DMS114 treated with DMSO at 0.1 percent for 48 hours (cell line): ENCODE measurements around the gene NT5C.

Experiments
- DNase-seq: peaks from one replicate; lab custom pipeline; 2025; ENCODE audit not compliant: unreplicated experiment; lab: John Stamatoyannopoulos, UW

Gene NT5C

GRCh38 chr17:75094871-75095399, 36.6 kb downstream of the NT5C start:
- no peak for DNase-seq

GRCh38 chr17:75093548-75094158, 37.9 kb downstream of the NT5C start:
- DNase-seq: no peak

DNA sequence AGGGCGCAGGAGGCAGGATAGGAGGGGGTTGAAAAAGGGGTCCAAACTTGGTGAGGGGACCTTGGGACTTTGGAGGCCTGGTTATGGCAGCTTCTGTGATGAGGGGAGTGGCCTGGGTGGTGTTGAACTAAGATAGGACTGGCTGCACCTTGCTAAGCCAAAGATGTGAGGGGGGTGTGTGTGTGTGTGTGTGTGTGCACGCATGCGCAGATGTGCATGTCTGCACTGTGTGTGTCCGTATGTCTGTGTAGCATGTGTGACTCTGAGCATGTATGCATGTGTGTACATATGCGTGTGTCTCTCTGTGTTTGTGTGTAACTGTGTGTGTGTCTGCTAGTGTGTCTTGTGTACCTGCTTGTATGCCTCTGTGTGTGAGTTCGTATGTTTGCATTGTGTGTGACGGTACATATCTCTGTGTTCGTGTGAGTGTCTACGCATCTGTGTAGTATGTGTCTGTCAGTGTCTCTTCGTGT, 39.7 kb downstream of the NT5C start:
- DNase-seq: no peak

GRCh38 chr17:75090871-75091854, 40.4 kb downstream of the NT5C start:
- no peak for DNase-seq

DNA sequence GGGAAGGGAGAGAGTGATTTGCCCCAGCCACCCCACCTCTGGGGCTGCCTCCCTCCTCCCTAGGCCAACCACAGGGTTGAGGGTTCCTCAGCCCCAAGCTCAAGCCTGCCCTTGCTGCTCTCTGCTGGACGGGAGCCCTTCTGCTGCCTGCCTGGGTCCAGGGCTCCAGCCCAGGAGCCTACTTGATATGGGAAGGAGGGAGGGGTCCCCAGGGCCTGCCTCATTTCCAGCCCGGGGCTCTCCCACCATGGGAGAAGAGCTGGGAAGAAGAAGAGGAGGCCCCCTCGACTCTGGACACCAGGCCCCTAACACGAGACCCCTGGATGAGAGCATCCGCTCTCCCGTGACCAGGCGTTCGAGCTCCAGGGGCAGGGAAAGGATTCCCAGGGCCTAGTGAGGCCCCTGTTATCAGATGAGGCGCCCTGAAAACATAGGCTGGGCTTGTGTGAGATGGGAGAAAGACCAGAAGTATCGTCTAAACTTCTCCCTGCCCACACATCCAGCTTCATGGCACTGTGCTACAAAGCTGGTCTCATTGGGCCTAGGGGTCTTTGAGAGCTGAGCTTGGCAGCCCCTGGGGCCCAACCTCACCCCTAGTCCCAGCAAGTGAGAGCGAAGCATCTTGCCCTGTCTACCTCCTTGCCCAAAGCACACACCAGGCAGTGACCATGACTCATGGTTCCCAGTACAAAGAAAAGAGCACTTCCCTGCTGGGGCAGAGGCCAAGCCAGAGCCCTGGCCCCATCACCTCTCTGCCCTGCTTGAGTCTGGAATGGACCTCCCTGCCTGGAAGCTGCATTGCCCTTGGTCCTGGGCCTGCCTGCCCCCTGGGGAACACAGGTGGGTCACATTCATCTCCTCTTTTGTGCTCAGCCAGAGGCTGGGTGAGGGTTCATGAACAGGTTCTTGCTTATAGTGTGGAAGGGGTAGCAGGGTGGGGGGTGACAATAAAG, 42.8 kb downstream of the NT5C start:
- DNase-seq: no peak

DNA sequence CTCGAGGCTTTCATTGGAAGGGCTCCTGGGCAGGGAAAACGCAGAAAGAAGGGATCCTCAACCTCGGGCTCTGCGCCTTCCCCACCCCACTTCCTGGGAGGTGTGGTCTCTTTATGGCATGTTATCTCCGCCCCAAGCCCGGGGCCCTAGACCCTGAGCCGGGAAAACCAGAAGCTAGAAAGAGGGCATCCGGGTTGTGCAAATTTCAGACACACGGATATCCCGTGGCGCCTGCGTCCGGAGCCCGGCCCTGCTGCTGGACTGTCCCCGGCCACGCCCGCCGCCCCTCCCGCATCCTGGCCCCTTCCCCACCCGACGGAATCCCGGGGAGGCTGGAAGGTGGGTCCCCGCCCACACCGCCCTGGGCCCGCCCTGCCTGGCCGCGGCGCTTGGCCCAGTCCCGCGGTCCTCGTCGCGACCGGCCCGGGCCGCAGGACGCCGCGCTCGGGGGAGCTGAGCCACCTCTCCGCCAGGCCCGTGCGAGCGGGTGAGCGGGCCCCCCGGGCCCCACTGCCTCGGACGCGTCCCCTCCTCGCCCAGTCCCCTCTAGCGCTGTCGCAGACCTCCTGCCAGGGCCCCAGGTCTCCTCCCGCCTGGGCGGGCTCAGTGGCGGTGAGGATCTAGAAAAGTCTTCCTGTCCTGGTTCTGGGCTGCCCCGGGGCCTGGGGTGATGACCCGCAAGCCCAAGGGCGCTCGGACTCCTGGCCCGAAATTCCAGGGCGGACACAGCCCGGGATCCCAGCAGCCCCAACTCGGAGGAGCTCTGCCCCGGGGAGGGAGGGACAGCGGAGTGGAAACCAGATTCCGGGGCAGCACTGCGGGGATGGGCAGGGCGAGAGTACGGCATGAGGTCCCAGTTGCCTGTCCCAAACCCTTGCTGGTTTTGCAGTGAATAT, 43.7 kb downstream of the NT5C start, which contains the start of gene SLC16A5:
TSS of gene SLC16A5 (plus strand) at position 397 of the 896 bp plus-strand sequence. CDS start 5,683 bp downstream, outside the sequence.
- peak; percentile 49 for DNase-seq

GRCh38 chr17:75087182-75087557, 44.4 kb downstream of the NT5C start:
- DNase-seq: no peak

DNA sequence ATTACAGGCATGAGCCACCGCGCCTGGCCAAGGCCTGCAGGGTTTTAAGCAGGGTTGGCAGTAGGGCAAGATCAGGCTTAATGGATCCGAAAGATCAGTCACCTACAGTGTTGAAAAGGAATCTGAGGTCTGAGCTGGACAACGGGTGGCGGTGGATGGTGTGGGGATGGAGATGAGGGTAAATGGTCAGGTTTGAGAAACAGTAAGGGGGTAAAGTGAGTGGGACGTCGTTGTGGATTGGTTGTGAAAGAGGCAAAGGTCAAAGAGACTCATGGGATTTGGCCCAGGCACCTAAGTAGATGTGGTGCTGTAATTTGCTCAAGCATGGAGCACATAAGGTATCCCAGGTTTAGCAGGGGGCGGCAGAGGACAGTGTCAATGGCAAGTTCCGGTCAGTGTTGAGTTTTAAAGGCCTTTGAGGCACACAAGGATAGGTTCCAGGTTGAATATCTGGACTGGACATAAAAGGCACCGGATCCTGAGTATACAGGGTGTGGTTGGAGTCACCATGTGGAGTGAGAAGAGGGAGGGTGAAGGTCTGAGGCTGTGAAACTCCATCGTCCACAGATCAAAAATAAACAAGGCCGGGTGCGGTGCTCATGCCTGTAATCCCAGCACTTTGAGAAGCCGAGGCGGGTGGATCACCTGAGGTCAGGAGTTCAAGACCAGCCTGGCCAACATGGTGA, 44.9 kb downstream of the NT5C start:
- DNase-seq: no peak

DNA sequence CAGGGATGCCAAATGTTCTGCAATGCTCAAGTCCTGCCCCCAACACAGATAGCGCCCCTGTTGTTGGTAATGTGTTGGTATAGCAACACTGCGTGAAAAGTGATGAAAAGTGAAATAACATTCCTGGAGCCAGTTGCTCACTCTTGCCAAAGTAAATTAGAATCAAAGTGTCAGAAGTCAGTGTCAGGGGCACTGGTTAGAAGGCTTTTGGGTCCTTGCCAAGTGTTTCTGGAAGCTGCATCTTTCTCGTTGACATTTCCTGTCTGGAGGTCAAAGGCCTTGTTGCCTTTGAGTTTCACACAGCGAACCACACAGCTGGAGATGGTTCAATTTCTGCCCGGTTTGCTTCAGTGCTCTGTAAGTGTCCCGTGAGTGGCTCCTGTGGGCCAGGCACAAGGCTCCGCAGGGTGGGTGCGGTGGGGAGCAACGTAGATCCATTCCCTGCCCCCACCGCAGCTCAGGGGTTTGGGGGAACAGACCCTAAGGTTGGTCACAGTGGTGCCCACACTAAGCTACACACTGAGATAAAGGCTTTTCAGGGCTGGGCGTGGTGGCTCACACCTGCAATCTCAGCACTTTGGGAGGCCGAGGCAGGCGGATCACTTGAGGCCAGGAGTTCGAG, 47.4 kb downstream of the NT5C start:
- DNase-seq: no peak

DNA sequence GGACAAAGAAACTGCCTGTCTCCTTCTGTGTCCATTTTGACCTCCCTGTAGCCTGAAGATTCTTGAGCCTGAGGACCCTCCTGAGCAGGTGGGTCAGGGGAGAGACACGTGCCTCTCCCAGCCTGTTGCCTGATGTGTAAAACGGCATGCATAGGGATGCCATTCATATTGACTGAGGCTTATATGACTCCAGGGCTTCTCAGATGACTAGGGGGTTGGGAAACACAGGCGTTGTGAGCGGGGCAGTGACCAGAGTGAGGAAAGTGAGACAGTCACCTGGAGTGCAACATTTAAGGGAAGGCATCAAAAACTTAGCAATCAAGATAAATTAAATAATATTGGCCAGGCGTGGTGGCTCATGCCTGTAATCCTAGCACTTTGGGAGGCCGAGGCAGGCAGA, 48.9 kb downstream of the NT5C start:
- DNase-seq: no peak

DNA sequence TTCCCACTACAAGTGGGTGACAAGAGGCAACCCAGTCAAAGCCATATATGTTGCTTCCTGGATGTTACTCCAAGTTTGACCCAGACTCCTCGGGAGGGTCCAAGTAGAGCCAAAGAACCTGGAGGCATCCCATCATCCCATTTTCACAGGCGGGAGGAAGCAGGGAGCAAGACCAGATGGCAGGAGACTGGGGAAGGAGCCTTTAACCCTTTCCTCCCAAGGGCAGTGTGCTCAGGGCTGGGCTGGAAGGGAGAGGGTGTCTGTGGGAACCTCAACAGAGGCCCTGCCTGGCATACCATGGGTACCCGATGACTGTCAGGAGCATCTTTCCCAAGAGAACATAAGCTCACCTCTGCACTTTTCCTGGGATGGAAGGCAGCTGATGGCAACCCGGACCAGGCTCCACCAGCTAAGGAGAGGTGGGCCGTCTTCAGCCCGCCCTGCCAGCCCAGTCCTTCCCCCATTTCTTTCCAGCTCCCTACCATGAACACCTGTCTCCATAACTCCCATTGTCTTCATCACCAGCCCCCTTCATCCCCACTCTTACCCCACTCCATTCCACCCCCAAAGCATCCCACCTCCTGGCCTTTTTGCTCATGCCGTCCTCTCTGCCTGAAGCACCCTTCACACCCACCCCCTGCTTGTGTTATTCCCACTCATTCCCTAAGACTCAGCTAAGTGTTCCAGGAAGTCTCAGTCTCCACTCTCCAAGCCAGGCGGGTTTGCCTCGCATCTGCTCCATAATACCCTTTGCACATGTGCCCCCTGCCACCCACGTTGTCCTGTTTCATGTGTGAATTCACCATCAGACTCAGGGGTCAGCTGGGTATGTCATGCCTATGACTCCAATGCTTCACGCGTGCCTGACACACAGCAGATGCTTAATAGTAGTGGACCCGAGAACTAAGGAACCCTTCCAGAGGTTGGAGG, 49.7 kb downstream of the NT5C start:
- DNase-seq: no peak
